ENCODE data around the gene SLC37A3.
A peak's percentile ranks its signal among the peaks of the same experiment; 100 is the strongest.
"Not testable (repeated sequence)": the region's sequence is repeated elsewhere in the genome, so short reads cannot be mapped to it uniquely, and the experiment has no call there.

SLC37A3 gene

GRCh38 chr7:140421521-140421920 lies 23.2 kb upstream of the SLC37A3 start:
- H3K36me3 ChIP-seq (ENCODE audit: insufficient read depth, low read length) = no peaks in the 10 kb centered on the region
- no peaks in the 10 kb centered on the region for H3K9me3 ChIP-seq (replicated peaks; ENCODE audit: low read length)
- H3K4me2 ChIP-seq (ENCODE audit: low read length) = no peak overlapping the region
- no peak overlapping the region for H3K4me3 ChIP-seq (ENCODE audit: low read length)
- peaks cover 14% of the 10 kb centered on the region for H3K27me3 ChIP-seq (ENCODE audit: control insufficient read depth, insufficient read depth, low read length)
- H3K4me1 ChIP-seq (ENCODE audit: control insufficient read depth, insufficient read depth, low read length) = no peaks in the 10 kb centered on the region
- H3K9ac ChIP-seq (ENCODE audit: low read depth, low read length) = no peak overlapping the region

DNA sequence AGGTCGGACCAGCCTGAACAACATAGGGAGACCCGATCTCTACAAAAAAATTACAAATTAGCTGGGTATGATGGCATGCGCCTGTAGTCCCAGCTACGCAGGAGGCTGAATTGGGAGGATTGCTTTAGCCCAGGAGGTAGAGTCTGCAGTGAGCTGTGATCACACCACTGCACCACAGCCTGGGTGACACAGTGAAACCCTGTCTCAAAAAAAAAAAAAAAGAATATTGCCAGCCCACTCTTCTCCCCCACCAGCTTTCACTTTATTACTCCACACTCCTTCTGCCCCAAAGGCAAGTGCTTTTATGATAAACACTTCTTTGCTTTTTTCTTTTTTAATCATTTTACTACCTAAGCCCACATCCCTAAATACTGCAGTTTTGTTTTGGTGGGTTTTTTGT lies 20.3 kb upstream of the SLC37A3 start:
- Histone ChIP-seq H3K4me2 (ENCODE audit: low read length) (no peak overlapping the region), H3K9ac (ENCODE audit: low read depth, low read length) (no peak overlapping the region), H3K4me1 (ENCODE audit: control insufficient read depth, insufficient read depth, low read length) (no peaks in the 10 kb centered on the region), H3K4me3 (ENCODE audit: low read length) (no peak overlapping the region), H3K36me3 (ENCODE audit: insufficient read depth, low read length) (no peaks in the 10 kb centered on the region), H3K9me3 (replicated peaks; ENCODE audit: low read length) (no peaks in the 10 kb centered on the region), H3K27me3 (ENCODE audit: control insufficient read depth, insufficient read depth, low read length) (peaks cover 13% of the 10 kb centered on the region)

DNA sequence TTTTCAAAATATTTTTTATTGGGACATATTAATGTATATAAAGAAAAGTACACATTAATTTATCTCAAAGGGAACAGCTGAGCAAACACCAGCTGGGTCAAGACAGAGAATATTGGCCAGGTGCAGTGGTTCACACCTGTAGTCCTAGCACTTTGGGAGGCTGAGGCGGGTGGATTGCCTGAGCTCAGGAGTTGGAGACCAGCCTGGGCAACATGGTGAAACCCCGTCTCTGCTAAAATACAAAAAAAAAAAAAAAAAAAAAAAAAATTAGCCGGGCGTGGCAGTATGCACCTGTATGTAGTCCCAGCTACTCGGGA lies 19.8 kb upstream of the SLC37A3 start:
- not testable (repeated sequence) for H3K9ac ChIP-seq (ENCODE audit: low read depth, low read length); H3K36me3 ChIP-seq (ENCODE audit: insufficient read depth, low read length); H3K4me3 ChIP-seq (ENCODE audit: low read length); H3K4me2 ChIP-seq (ENCODE audit: low read length); H3K4me1 ChIP-seq (ENCODE audit: control insufficient read depth, insufficient read depth, low read length); H3K9me3 ChIP-seq (replicated peaks; ENCODE audit: low read length)
- peaks cover 13% of the 10 kb centered on the region for H3K27me3 ChIP-seq (ENCODE audit: control insufficient read depth, insufficient read depth, low read length)

- peaks cover 13% of the 10 kb centered on the region for H3K27me3 ChIP-seq (ENCODE audit: control insufficient read depth, insufficient read depth, low read length)
- no peaks in the 10 kb centered on the region for H3K4me1 ChIP-seq (ENCODE audit: control insufficient read depth, insufficient read depth, low read length)
- H3K4me3 ChIP-seq (ENCODE audit: low read length) = no peak overlapping the region
- no peaks in the 10 kb centered on the region for H3K36me3 ChIP-seq (ENCODE audit: insufficient read depth, low read length)
- H3K9me3 ChIP-seq (replicated peaks; ENCODE audit: low read length) = no peaks in the 10 kb centered on the region
- H3K4me2 ChIP-seq (ENCODE audit: low read length) = no peak overlapping the region
- H3K9ac ChIP-seq (ENCODE audit: low read depth, low read length) = no peak overlapping the region
Measured at GRCh38 chr7:140417456-140418155, 19.3 kb upstream of the SLC37A3 start.

GRCh38 chr7:140416560-140416959 lies 18.2 kb upstream of the SLC37A3 start:
- Histone ChIP-seq H3K4me1 (ENCODE audit: control insufficient read depth, insufficient read depth, low read length) (no peaks in the 10 kb centered on the region), H3K4me2 (ENCODE audit: low read length) (no peak overlapping the region), H3K9ac (ENCODE audit: low read depth, low read length) (no peak overlapping the region), H3K9me3 (replicated peaks; ENCODE audit: low read length) (no peaks in the 10 kb centered on the region), H3K36me3 (ENCODE audit: insufficient read depth, low read length) (no peaks in the 10 kb centered on the region), H3K27me3 (ENCODE audit: control insufficient read depth, insufficient read depth, low read length) (peaks cover 13% of the 10 kb centered on the region), H3K4me3 (ENCODE audit: low read length) (no peak overlapping the region)

GRCh38 chr7:140415816-140416215 lies 17.5 kb upstream of the SLC37A3 start:
- H3K4me3 ChIP-seq (ENCODE audit: low read length); H3K9me3 ChIP-seq (replicated peaks; ENCODE audit: low read length); H3K9ac ChIP-seq (ENCODE audit: low read depth, low read length); H3K36me3 ChIP-seq (ENCODE audit: insufficient read depth, low read length); H3K4me1 ChIP-seq (ENCODE audit: control insufficient read depth, insufficient read depth, low read length); H3K4me2 ChIP-seq (ENCODE audit: low read length): not testable (repeated sequence)
- peaks cover 13% of the 10 kb centered on the region for H3K27me3 ChIP-seq (ENCODE audit: control insufficient read depth, insufficient read depth, low read length)

- H3K9ac ChIP-seq (ENCODE audit: low read depth, low read length) = no peak overlapping the region
- H3K36me3 ChIP-seq (ENCODE audit: insufficient read depth, low read length) = no peaks in the 10 kb centered on the region
- no peak overlapping the region for H3K4me2 ChIP-seq (ENCODE audit: low read length)
- H3K4me1 ChIP-seq (ENCODE audit: control insufficient read depth, insufficient read depth, low read length) = no peaks in the 10 kb centered on the region
- H3K4me3 ChIP-seq (ENCODE audit: low read length) = no peak overlapping the region
- no peaks in the 10 kb centered on the region for H3K9me3 ChIP-seq (replicated peaks; ENCODE audit: low read length)
- H3K27me3 ChIP-seq (ENCODE audit: control insufficient read depth, insufficient read depth, low read length) = peaks cover 13% of the 10 kb centered on the region
Measured at GRCh38 chr7:140415361-140415760, 17.0 kb upstream of the SLC37A3 start.

DNA sequence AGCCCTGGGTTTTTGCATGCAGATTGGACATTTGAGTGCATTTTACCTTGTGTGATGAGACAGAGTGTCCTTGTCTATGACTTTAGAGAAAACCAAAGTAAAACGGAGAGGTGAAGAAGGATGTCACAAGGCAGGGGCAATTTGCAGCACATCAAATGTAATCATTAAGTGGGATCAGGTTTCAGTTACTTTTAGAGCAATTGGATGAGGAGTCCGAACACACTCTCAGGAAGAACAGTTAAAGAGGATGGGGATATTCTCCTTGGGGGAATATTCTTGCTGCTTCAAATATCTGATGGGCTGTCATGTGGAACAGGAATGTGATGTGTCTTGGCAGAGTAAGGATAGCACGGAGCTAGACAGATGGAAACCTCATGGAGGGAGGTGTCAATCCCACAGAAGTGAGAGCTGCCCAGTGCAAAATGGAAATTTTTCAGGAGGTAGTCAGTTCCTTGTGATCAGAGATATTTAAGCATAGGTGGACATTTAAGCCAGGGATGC lies 6.3 kb upstream of the SLC37A3 start:
- Histone ChIP-seq H3K4me2 (ENCODE audit: low read length) (no peak overlapping the region), H3K4me1 (ENCODE audit: control insufficient read depth, insufficient read depth, low read length) (peaks cover 6% of the 10 kb centered on the region), H3K9me3 (replicated peaks; ENCODE audit: low read length) (no peaks in the 10 kb centered on the region), H3K4me3 (ENCODE audit: low read length) (no peak overlapping the region), H3K27me3 (ENCODE audit: control insufficient read depth, insufficient read depth, low read length) (peaks cover 19% of the 10 kb centered on the region), H3K9ac (ENCODE audit: low read depth, low read length) (no peak overlapping the region), H3K36me3 (ENCODE audit: insufficient read depth, low read length) (no peaks in the 10 kb centered on the region)

- Histone ChIP-seq H3K4me3 (ENCODE audit: low read length) (peak within 1 kb of the TSS; percentile 13), H3K9ac (ENCODE audit: low read depth, low read length) (no peak within 1 kb of the TSS), H3K27me3 (ENCODE audit: control insufficient read depth, insufficient read depth, low read length) (peaks cover 19% of the 10 kb centered on the region), H3K4me2 (ENCODE audit: low read length) (peak within 1 kb of the TSS; percentile 66), H3K4me1 (ENCODE audit: control insufficient read depth, insufficient read depth, low read length) (peaks cover 6% of the 10 kb centered on the region), H3K9me3 (replicated peaks; ENCODE audit: low read length) (no peaks in the 10 kb centered on the region), H3K36me3 (ENCODE audit: insufficient read depth, low read length) (no peaks in the 10 kb centered on the region)
Measured at GRCh38 chr7:140403878-140404564, 5.7 kb upstream of the SLC37A3 start, which contains the start of gene RAB19. RAB19 (plus strand) TSS chr7:140404058; CDS start chr7:140407647, 3,589 bp downstream.

GRCh38 chr7:140402178-140402835 lies 4.0 kb upstream of the SLC37A3 start:
- H3K9me3 ChIP-seq (replicated peaks; ENCODE audit: low read length) = no peaks in the 10 kb centered on the region
- H3K4me3 ChIP-seq (ENCODE audit: low read length) = no peak overlapping the region
- peaks cover 19% of the 10 kb centered on the region for H3K27me3 ChIP-seq (ENCODE audit: control insufficient read depth, insufficient read depth, low read length)
- no peak overlapping the region for H3K9ac ChIP-seq (ENCODE audit: low read depth, low read length)
- peaks cover 6% of the 10 kb centered on the region for H3K4me1 ChIP-seq (ENCODE audit: control insufficient read depth, insufficient read depth, low read length)
- no peaks in the 10 kb centered on the region for H3K36me3 ChIP-seq (ENCODE audit: insufficient read depth, low read length)
- H3K4me2 ChIP-seq (ENCODE audit: low read length) = no peak overlapping the region

DNA sequence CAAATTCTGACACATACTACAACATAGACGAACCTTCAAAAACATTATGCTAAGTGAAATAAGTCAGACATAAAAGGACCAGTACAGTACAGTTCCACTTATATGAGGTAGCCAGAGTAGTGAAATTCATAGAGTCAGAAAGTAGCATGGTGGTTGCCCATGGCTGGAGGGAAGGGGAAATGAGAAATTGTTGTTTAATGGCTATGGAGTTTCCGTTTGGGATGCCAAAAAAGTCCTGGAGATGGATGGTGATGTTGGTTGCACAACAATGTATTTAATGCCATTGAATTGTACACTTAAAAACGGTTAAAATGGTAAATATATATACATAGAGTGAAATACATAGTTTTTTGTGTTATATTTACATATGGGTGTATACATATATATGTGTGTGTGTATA lies 2.1 kb upstream of the SLC37A3 start:
- no peak overlapping the region for H3K4me3 ChIP-seq (ENCODE audit: low read length)
- H3K9me3 ChIP-seq (replicated peaks; ENCODE audit: low read length) = no peaks in the 10 kb centered on the region
- H3K36me3 ChIP-seq (ENCODE audit: insufficient read depth, low read length) = no peaks in the 10 kb centered on the region
- peaks cover 14% of the 10 kb centered on the region for H3K4me1 ChIP-seq (ENCODE audit: control insufficient read depth, insufficient read depth, low read length)
- H3K4me2 ChIP-seq (ENCODE audit: low read length) = no peak overlapping the region
- no peak overlapping the region for H3K9ac ChIP-seq (ENCODE audit: low read depth, low read length)
- H3K27me3 ChIP-seq (ENCODE audit: control insufficient read depth, insufficient read depth, low read length) = peaks cover 19% of the 10 kb centered on the region

Measured in skeletal muscle satellite cell (primary cell).